ENCODE results near the gene GRID1. TPM values are rescaled to one million over a fixed set of nuclear protein-coding genes. Genes with fewer than 3 reads are reported as not detected.

GRID1 gene
- polyA plus RNA-seq, 1 donor (not counting 4 experiments of a cell fraction or from before 2014, with no cell fraction given) = 0.01 TPM

DNA sequence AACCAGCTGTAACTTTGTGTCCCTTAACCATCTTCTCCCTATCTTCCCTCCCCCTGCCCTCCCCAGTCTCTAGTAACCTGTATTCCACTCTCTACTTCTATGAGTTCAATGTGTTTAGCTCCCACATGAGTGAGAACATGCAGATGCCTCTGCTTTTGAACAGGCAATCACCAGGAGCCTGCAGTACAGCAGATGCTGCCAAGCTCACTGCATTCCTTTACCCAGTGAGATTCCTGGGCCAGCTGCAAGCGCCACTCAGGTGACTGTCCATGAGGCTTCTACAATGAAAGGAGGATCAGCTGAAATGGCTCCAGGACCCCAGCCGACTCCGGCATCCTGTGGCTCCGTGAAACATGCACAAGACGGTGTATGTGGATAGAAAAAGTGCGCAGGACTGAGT is 15.7 kb downstream of the GRID1 start:
- no peak for FAIRE-seq
- TF ChIP-seq EZH2 (IDR thresholded peaks at IDR 0.05; ENCODE audit: low read length) = no peak
- TF ChIP-seq, protein P1, sequence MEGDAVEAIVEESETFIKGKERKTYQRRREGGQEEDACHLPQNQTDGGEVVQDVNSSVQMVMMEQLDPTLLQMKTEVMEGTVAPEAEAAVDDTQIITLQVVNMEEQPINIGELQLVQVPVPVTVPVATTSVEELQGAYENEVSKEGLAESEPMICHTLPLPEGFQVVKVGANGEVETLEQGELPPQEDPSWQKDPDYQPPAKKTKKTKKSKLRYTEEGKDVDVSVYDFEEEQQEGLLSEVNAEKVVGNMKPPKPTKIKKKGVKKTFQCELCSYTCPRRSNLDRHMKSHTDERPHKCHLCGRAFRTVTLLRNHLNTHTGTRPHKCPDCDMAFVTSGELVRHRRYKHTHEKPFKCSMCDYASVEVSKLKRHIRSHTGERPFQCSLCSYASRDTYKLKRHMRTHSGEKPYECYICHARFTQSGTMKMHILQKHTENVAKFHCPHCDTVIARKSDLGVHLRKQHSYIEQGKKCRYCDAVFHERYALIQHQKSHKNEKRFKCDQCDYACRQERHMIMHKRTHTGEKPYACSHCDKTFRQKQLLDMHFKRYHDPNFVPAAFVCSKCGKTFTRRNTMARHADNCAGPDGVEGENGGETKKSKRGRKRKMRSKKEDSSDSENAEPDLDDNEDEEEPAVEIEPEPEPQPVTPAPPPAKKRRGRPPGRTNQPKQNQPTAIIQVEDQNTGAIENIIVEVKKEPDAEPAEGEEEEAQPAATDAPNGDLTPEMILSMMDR (optimal IDR thresholded peaks at IDR 0.05 in 1 of 3, IDR thresholded peaks at IDR 0.05 in 1 of 3, conservative IDR thresholded peaks at IDR 0.05 in 1 of 3; ENCODE audit: extremely low read depth in 1 of 3, insufficient read depth in 2 of 3, low read length in 3 of 3) = no peak
- Histone ChIP-seq H3K4me1 (ENCODE audit: control insufficient read depth, extremely low read depth, insufficient read depth, low read length) (peaks cover 2% of the 10 kb centered on the region), H3K27ac (ENCODE audit: control insufficient read depth, insufficient read depth, low read length) (no peak overlapping the region), H3K79me2 (ENCODE audit: control insufficient read depth, insufficient read depth, low read length) (no peaks in the 10 kb centered on the region), H3K9me3 (ENCODE audit: control insufficient read depth, low read depth, low read length) (no peaks in the 10 kb centered on the region), H3K4me2 (ENCODE audit: control insufficient read depth, extremely low read depth, insufficient read depth, low read depth, low read length) (no peak overlapping the region), H3K4me3 (ENCODE audit: control insufficient read depth in 2 of 3, extremely low read depth in 1 of 3, insufficient read depth in 2 of 3, low read depth in 1 of 3, low read length in 3 of 3) (no peak overlapping the region), H3K36me3 (ENCODE audit: control insufficient read depth in 2 of 2, extremely low read depth in 1 of 2, insufficient read depth in 2 of 2, low read length in 2 of 2) (no peaks in the 10 kb centered on the region), H2AFZ (ENCODE audit: control insufficient read depth, low read length) (no peak overlapping the region), H3K9ac (ENCODE audit: control insufficient read depth, extremely low read depth, insufficient read depth, low read length) (no peak overlapping the region), H4K20me1 (ENCODE audit: control insufficient read depth, extremely low read depth, insufficient read depth, low read length) (no peaks in the 10 kb centered on the region), H3K9me1 (ENCODE audit: control insufficient read depth, extremely low read depth, insufficient read depth, low read length) (no peaks in the 10 kb centered on the region), H3K27me3 (ENCODE audit: control insufficient read depth, extremely low read depth, insufficient read depth, low read length) (no peaks in the 10 kb centered on the region)
- DNase-seq (ENCODE audit: low read depth, low spot score) = no peak
- dilution Hi-C loops (cut with MboI; ENCODE audit: extremely low pct_ligation_motif_present, low sequenced_read_pairs) = no loop called here

DNA sequence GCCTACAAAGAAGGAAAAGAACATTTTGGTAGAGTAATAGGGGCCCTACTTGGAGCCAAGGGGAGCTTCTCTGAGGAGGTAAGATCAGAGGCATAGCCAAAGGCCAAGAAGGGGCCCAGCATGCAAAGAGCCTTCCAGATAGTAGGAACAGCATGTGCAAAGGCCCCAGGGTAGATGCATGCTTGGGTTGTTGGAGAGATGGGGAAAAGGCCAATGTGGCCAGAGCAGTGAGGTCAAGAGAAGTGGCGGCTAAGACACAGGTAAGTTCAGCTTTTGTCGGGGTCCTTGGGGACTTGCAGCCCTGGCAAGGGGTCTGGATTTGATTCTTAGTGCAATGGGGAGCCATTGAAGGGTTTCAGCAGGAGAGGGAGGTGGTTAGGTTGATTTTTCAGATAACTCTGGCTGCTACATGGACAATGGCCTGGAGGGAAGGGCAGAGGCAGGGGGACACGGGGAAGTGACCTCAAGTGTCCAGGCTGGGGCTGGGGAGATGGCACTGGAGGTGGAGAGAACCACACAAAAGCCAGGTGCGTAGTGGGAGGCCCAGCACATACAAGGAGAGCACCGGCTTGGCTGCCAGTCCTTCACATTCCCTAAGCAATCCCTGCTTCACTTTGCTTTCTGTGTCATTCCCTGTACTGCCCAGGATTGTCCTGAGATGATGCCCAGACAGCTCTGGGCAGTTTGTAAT is 16.5 kb downstream of the GRID1 start:
- no peaks in the 10 kb centered on the region for H3K36me3 ChIP-seq (ENCODE audit: control insufficient read depth in 2 of 2, extremely low read depth in 1 of 2, insufficient read depth in 2 of 2, low read length in 2 of 2)
- dilution Hi-C loops (cut with MboI; ENCODE audit: extremely low pct_ligation_motif_present, low sequenced_read_pairs) = no loop called here
- TF ChIP-seq, protein P1 (optimal IDR thresholded peaks at IDR 0.05 in 1 of 3, IDR thresholded peaks at IDR 0.05 in 1 of 3, conservative IDR thresholded peaks at IDR 0.05 in 1 of 3; ENCODE audit: extremely low read depth in 1 of 3, insufficient read depth in 2 of 3, low read length in 3 of 3) = no peak
- TF ChIP-seq EZH2 (IDR thresholded peaks at IDR 0.05; ENCODE audit: low read length) = no peak
- no peaks in the 10 kb centered on the region for H4K20me1 ChIP-seq (ENCODE audit: control insufficient read depth, extremely low read depth, insufficient read depth, low read length)
- H3K79me2 ChIP-seq (ENCODE audit: control insufficient read depth, insufficient read depth, low read length) = no peaks in the 10 kb centered on the region
- DNase-seq (ENCODE audit: low read depth, low spot score) (no peak), FAIRE-seq (no peak)
- no peaks in the 10 kb centered on the region for H3K9me1 ChIP-seq (ENCODE audit: control insufficient read depth, extremely low read depth, insufficient read depth, low read length)
- H2AFZ ChIP-seq (ENCODE audit: control insufficient read depth, low read length) = no peak overlapping the region
- H3K4me3 ChIP-seq (ENCODE audit: control insufficient read depth in 2 of 3, extremely low read depth in 1 of 3, insufficient read depth in 2 of 3, low read depth in 1 of 3, low read length in 3 of 3) = no peak overlapping the region
- H3K27ac ChIP-seq (ENCODE audit: control insufficient read depth, insufficient read depth, low read length) = no peak overlapping the region
- no peaks in the 10 kb centered on the region for H3K27me3 ChIP-seq (ENCODE audit: control insufficient read depth, extremely low read depth, insufficient read depth, low read length)
- H3K4me2 ChIP-seq (ENCODE audit: control insufficient read depth, extremely low read depth, insufficient read depth, low read depth, low read length) = no peak overlapping the region
- H3K9me3 ChIP-seq (ENCODE audit: control insufficient read depth, low read depth, low read length) = no peaks in the 10 kb centered on the region
- no peak overlapping the region for H3K9ac ChIP-seq (ENCODE audit: control insufficient read depth, extremely low read depth, insufficient read depth, low read length)
- H3K4me1 ChIP-seq (ENCODE audit: control insufficient read depth, extremely low read depth, insufficient read depth, low read length) = peaks cover 4% of the 10 kb centered on the region
